ENCODE results near the gene PEAR1.
"Not testable (repeated sequence)": the region's sequence is repeated elsewhere in the genome, so short reads cannot be mapped to it uniquely, and the experiment has no call there.

PEAR1 gene

GRCh38 chr1:156924478-156925153, 31.1 kb downstream of the PEAR1 start:
- no peak for DNase-seq

DNA sequence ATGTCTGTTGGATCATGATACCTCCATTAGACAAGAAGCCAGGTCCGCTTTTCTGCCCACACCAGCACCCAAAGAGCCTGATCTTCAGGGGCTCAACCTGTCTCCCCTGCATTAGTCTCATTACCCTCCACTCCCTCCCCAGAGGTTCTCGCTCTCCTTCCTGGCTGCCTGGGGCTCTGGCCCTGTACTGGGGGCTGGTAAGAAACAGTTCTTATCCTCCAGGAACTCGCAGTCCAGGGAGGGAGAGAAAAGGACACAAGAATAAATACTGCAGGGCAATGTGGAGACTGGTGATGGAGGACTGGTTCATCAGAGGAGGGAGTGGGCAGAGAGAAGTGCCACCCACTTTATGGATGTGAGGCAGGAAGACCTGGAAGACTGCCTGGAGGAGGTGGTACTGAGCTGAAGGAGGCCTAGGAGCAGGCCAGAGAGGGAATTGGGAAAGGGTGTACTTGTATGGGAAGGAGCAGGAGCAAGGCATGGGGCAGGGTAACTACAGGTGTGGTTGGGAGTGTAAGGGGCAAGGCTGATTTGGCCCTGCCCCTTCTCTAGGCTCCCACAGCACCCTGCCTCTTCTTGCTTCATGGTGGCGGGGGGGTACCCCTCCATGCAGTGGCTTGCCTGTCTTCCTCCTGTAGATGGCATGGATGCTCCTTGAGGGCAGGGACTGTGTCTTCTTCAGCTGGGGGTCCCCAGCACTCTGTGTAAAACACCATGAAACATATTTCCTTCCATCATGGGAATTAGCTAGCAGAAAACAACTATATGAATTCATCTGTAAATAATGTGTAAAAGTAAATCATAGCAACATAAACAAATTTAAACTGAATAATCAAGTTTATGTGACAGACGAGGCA, 31.9 kb downstream of the PEAR1 start:
- no peak for DNase-seq

DNA sequence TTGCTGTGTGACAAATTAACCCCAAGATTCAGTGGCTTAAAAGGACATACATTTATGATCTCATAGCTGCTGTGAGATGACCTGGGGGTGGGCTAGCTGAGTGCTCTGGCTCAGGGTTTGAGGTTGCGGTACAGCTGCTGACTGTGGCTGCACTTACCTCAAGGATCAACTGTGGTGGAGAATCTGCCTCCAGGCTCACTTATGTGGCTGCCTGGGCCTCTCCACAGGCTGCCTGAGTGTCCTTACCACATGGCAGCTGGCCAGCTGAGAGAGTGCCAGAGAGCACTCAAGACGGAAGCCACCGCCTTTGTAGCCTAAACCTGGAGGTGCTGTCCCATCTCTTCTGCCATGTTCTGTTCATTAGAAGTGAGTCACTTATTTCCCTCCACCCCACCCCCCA, 32.7 kb downstream of the PEAR1 start:
- DNase-seq, result no peak

- DNase-seq, result not testable (repeated sequence)
Measured at GRCh38 chr1:156926695-156927094, 33.2 kb downstream of the PEAR1 start.

GRCh38 chr1:156927215-156928042, 33.9 kb downstream of the PEAR1 start:
- peak; percentile 73 for DNase-seq

GRCh38 chr1:156928043-156928602, 34.6 kb downstream of the PEAR1 start:
- DNase-seq, result no peak

DNA sequence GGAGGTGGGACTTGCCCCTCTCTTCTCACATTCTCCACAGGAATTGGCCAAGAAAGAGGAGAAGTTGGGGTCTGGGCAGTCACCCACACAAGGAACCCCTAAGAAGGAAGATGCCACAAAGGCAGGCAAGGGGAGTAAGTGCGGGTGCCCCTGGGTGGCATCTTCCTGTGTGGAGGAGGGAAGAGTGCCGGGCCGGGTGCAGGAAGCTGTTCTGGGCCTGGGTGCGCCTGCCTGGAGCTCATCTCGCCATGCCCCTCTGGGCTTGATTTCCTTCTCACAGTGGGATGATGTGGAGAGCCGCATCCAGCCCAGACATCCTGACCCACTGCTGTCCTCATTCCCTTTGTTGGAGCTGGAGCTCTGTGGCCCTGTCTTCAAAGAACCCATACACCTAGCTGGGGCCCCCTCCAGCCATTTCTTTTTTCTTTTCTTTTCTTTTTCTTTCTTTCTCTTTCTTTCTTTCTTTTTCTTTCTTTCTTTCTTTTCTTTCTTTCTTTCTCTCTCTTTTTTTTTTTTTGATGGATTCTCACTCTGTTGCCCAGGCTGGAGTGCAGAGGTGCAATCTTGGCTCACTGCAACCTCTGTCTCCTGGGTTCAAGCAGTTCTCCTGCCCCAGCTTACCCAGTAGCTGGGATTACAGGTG, 36.2 kb downstream of the PEAR1 start:
- DNase-seq, result no peak

DNA sequence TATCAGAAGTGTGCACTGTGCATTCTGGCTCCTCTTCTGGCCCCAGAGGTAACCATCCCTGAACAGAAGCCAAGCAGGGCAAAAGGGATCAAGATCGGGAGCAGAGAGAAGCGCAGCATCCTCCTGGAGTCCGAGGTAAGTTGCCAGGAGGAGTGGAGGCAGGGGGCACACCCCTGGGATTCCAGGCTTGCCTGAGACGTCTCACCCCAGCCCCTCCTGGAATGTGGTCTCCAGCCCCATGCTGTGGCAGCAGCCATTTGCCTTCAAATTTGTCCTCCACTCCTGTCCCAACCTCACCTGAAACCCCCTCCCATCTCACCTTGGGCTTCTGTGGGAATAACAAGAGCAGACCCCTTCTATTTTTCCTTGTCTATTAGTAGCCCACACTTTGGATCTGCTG, 37.0 kb downstream of the PEAR1 start:
- DNase-seq, result no peak

DNA sequence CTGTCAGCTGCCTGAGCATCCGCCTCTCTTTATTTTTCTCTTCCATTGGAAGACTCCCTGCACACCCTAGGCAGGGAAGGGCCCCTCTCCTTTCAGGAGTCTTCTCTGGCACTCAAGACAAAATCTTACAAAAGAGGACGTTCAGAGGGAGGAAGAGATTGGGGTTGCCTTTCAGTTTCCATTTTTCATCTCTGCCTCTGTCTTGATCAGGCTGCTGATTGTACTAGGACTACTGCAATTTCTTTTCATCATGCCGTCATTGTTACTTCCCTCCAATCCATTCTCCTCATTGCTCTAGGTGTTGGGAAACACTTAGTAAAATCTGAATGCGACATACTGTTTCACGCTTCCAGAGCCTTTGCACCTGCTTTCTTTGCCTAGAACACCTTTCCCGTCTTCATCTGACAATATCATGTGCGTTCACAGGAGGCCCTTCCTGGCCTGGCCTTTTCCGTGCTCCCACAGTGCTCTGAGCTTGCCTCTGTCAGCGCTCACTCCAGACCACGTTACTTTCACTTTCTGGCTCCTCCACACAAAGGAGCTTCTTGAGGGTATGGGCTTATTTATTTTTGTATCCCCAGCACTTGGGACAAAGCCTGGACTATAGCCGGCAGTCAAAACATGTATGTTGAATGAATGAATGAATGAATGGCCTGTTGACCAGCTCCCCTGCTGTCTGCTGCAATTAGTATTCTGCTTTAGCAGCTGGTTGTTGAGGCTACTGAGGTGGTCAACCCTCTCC, 37.9 kb downstream of the PEAR1 start:
- DNase-seq, result peak; percentile 41

DNA sequence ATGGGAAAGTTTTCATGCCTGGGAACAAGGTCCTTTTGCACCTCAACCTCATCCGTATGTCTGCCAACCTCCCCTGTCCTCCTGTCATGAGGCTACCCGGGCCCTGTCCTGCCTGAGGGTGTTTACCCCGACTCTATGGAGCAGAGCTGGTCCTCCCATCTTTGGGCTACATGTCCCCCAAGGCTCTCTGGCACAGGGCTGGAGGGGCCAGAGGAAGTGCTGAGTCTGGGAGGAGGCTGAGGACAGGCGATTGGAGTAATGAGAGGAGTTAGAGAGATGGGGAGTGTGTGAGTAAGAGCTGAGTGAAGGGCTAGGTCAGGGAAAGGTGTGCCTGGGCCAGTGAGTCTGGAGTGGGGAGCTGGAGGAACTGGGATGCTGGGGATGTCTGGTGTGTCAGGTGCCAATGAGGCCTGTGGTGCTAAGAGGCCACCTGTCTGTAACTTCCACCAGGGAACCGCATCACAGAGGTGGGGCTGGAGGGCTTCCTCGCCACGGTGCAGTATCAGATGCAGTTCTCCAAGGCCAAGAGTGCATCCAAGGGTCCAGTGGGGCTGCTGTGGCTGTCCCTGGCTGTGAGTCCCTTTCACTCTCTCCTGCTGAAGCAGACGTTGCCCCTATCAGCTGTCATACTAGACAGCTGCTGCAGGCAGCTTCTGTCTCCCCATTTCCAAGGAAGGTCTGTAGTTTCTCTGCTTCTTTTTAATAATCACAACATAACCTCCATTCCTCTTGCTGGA, 38.6 kb downstream of the PEAR1 start:
- no peak for DNase-seq

- no peak for DNase-seq
Measured at GRCh38 chr1:156933136-156933535, 39.6 kb downstream of the PEAR1 start.

- no peak for DNase-seq
Measured at GRCh38 chr1:156935505-156936128, 42.1 kb downstream of the PEAR1 start.

DNA sequence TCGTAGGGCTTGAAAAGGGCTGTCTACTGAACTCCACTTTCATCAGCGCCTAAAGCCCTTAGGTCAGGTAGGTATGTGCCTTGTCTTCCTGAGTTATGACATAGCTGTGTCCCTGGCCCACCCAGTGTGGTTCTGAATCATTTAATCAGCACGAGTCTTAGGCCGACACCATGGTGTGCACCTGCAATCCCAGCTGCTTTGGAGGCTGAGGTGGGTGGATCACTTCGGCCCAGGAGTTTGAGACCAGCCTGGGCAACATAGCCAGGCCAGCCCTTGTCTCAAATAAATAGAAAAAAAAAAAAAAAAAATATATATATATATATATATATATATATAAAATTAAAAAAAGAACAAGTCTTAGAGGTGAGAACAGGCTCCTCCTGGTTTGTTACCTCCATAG, 42.7 kb downstream of the PEAR1 start:
- no peak for DNase-seq

- DNase-seq, result no peak
Measured at GRCh38 chr1:156936721-156937220, 43.3 kb downstream of the PEAR1 start.

GRCh38 chr1:156937883-156938282, 44.4 kb downstream of the PEAR1 start:
- DNase-seq, result no peak

GRCh38 chr1:156938813-156939212, 45.3 kb downstream of the PEAR1 start:
- DNase-seq, result no peak

DNA sequence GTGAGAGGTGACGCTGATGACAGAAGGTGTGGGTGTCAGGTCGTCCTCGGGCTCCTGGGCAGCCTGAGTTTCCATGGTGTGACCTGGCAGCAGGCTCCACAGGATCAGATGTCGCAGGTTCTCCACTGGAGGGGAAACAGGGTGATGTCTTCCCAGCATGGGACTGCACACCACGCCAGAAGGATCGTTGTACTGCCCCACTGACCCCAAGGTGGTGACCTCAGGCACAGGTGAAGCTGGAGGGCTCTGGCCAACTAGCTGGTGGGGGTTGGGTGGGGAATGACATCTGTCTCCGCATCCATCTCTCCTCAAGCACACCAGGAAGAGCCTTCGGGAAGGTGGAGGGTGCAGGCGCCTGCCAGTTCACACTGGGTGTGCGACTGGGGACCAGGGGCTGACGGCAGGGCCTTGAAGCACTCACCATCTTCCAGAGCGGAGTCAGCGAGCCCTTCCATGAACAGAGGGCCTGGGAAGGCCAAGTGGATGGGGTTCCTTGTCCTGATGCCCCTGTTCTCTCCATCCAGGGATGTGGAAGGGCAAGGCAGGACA, 46.3 kb downstream of the PEAR1 start:
- DNase-seq, result no peak

- DNase-seq, result no peak
Measured at GRCh38 chr1:156941675-156942074, 48.2 kb downstream of the PEAR1 start.

- DNase-seq, result no peak
Measured at GRCh38 chr1:156942176-156942575, 48.7 kb downstream of the PEAR1 start.

GRCh38 chr1:156942576-156942975, 49.1 kb downstream of the PEAR1 start:
- no peak for DNase-seq

All from DMS153 (cell line).